Bronchial epithelial cell (primary cell): ENCODE measurements around the gene HECTD3. TPM values are rescaled to one million over a fixed set of nuclear protein-coding genes. Genes with fewer than 3 reads are reported as not detected.
"Not testable (repeated sequence)": the region's sequence is repeated elsewhere in the genome, so short reads cannot be mapped to it uniquely, and the experiment has no call there.

Source experiments
- DNase-seq: peaks from one replicate; pipeline ENCODE4 v3.0.0-alpha.2; 2010; ENCODE audit warnings: low read depth
- FAIRE-seq: peaks from 2 replicates; lab custom pipeline; 2011; peaks lifted over from hg19 to GRCh38; lab: Jason Lieb, UNC
- H3K27me3 ChIP-seq: 2 replicates; pipeline ENCODE4 v1.5.1; 2011; ENCODE audit warnings: low read length; ENCODE audit not compliant: control insufficient read depth, insufficient read depth
- H3K36me3 ChIP-seq: 2 replicates; pipeline ENCODE4 v1.5.1; 2011; ENCODE audit warnings: low read length; ENCODE audit not compliant: control insufficient read depth, insufficient read depth
- H3K4me3 ChIP-seq: 2 replicates; pipeline ENCODE4 v1.5.1; 2011; ENCODE audit warnings: mild to moderate bottlenecking, low read depth, low read length, control low read depth
- CTCF ChIP-seq: IDR thresholded peaks from 2 replicates; pipeline ENCODE4 v1.5.1; 2011; ENCODE audit warnings: mild to moderate bottlenecking, moderate library complexity, low read length, control low read depth, inconsistent platforms; ENCODE audit not compliant: insufficient read depth, severe bottlenecking
- total RNA-seq: library from RNA; depleted of rRNA; stranded (reverse); fragments of >200 nt; gene quantifications from 2 replicates; pipeline ENCODE4 v1.2.1, GENCODE V29; 2014

HECTD3 gene
- total RNA-seq, 1 donor from 2014 or later: 12.1 TPM

GRCh38 chr1:44970317-44970716 lies 40.8 kb downstream of the HECTD3 start:
- no peaks in the 10 kb centered on the region for H3K27me3 ChIP-seq
- FAIRE-seq (no peak), DNase-seq (no peak)
- H3K4me3 ChIP-seq: no peak overlapping the region
- TF ChIP-seq CTCF: no peak
- H3K36me3 ChIP-seq: peaks cover 2% of the 10 kb centered on the region

- Histone ChIP-seq H3K36me3 (no peaks in the 10 kb centered on the region), H3K4me3 (no peak overlapping the region), H3K27me3 (no peaks in the 10 kb centered on the region)
- no peak for TF ChIP-seq CTCF
- DNase-seq (peak; percentile 55), FAIRE-seq (no peak)
Observed at GRCh38 chr1:44964396-44964795, 46.7 kb downstream of the HECTD3 start.

- H3K27me3 ChIP-seq: no peaks in the 10 kb centered on the region
- H3K36me3 ChIP-seq: no peaks in the 10 kb centered on the region
- no peak overlapping the region for H3K4me3 ChIP-seq
- DNase-seq (no peak), FAIRE-seq (no peak)
- TF ChIP-seq CTCF: no peak
Observed at GRCh38 chr1:44962729-44963128, 48.4 kb downstream of the HECTD3 start.

GRCh38 chr1:44962022-44962421 lies 49.1 kb downstream of the HECTD3 start:
- not testable (repeated sequence) for H3K27me3 ChIP-seq, H3K4me3 ChIP-seq, DNase-seq, H3K36me3 ChIP-seq, FAIRE-seq

GRCh38 chr1:44957566-44957965 lies 53.6 kb downstream of the HECTD3 start:
- H3K36me3 ChIP-seq, H3K27me3 ChIP-seq, FAIRE-seq, H3K4me3 ChIP-seq: not testable (repeated sequence)
- DNase-seq: peak; percentile 40

GRCh38 chr1:44956077-44956476 lies 55.0 kb downstream of the HECTD3 start:
- DNase-seq, H3K36me3 ChIP-seq, FAIRE-seq, H3K27me3 ChIP-seq, H3K4me3 ChIP-seq: not testable (repeated sequence)

Other genes starting within 250 kb of the HECTD3 start
- 2,098 and 3,387 TPM in 2 replicates for gene RPS8, start 235.8 kb downstream of the HECTD3 start, total RNA-seq
- 0.13 TPM in 1 of 2 replicates, not detected in the other for gene BEST4, start 223.2 kb downstream of the HECTD3 start, total RNA-seq
- gene PLK3, start 210.9 kb downstream of the HECTD3 start, total RNA-seq: 14.2 and 19.5 TPM in 2 replicates
- not detected in 2 replicates for gene DYNLT4, start 204.0 kb downstream of the HECTD3 start, total RNA-seq
- gene BTBD19, start 202.8 kb downstream of the HECTD3 start, total RNA-seq: 0.53 and 0.77 TPM in 2 replicates
- under 0.01 TPM in 1 of 2 replicates, not detected in the other for gene PTCH2, start 168.1 kb downstream of the HECTD3 start, total RNA-seq
- 16.9 and 23.4 TPM in 2 replicates for gene EIF2B3, start 24.7 kb downstream of the HECTD3 start, total RNA-seq
- 122 and 151 TPM in 2 replicates for gene UROD, start 930 bp upstream of the HECTD3 start, total RNA-seq
- gene ZSWIM5, start 195.3 kb upstream of the HECTD3 start, total RNA-seq: under 0.01 TPM in 2 replicates